Measurements from ENCODE around the gene LIX1.

DNA sequence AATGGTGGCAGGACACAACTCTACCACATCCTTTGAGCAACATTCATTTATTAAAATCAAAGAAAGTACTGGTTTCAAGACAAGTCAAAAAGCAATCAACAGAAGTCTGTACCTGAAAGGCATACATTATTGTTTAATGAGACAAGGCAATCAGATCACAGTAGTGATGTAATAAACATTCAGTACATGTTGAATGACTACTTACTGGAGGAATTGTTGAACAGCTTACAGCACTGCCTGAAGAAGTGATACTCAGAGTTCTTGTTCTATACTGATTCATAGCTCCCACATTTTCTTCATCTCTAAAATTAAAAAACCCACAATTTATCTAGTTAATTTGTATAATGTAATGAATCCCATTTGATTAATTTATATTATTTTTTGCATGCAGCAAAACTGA is 22.4 kb upstream of the LIX1 start:
- TF ChIP-seq POLR2AphosphoS5 (IDR thresholded peaks at IDR 0.05; ENCODE audit: low read depth, low read length) (no peak), POLR2A (IDR thresholded peaks at IDR 0.05; ENCODE audit: low read depth, low read length) (no peak), TAF1 (IDR thresholded peaks at IDR 0.05; ENCODE audit: borderline replicate concordance, low read depth, low read length) (no peak)

Measured in GM12892 (cell line).